ENCODE data around the gene SCYGR8. TPM values are rescaled to one million over a fixed set of nuclear protein-coding genes. Genes with fewer than 3 reads are reported as not detected.

Gene SCYGR8
- total RNA-seq, 1 experiment from 2014 or later: not detected

DNA sequence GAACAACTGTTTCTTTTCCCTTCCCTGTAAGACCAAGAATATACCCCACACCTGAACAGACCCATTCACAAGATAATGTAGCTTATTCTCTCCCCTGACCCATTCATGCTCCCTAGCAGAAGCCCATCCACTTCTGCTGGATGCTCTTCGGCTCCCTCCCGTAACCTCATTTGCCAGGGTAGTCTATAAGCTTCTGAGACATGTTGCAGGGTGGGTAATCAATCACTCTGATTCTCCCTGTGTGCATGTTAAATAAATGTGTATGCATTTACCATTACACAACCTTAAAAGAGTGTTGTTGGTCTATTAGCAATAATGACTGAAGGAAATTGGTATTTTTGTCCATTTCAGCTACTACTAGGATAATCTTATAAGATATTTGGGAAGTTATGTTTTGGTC lies 29.2 kb upstream of the SCYGR8 start:
- H3K36me3 ChIP-seq (ENCODE audit: control insufficient read depth in 1 of 2, insufficient read depth in 2 of 2, low read length in 2 of 2): no peaks in the 10 kb centered on the region
- H3K9ac ChIP-seq (ENCODE audit: low read length): no peak overlapping the region
- no peaks in the 10 kb centered on the region for H3K27me3 ChIP-seq (ENCODE audit: insufficient read depth, low read length)
- H3K4me2 ChIP-seq (ENCODE audit: low read length): no peak overlapping the region
- no peaks in the 10 kb centered on the region for H4K20me1 ChIP-seq (ENCODE audit: insufficient read depth)
- ATAC-seq (no peak), DNase-seq (ENCODE audit: low read depth, low spot score) (no peak)
- ChIA-PET RAD21 (ENCODE audit: low non-redundant PET in 1 of 2, low total read pairs in 2 of 2, uncharacterized antibody in 2 of 2, unreplicated experiment in 2 of 2) (no interaction called here), POLR2A (no interaction called here), CTCF (interaction anchor here (0.7 to 1.9 kb wide), 3 partner anchors 58 to 240 kb away, joined by 3 to 4 read pairs (median 4); no protein-coding TSS in a partner anchor)
- no peak overlapping the region for H3K27ac ChIP-seq (ENCODE audit: low read depth, low read length)
- H3K4me1 ChIP-seq (ENCODE audit: control insufficient read depth in 1 of 2, insufficient read depth in 2 of 2, low read length in 2 of 2): no peaks in the 10 kb centered on the region
- TF ChIP-seq SRF (IDR thresholded peaks at IDR 0.05; ENCODE audit: low read depth) (no peak), ELF1 (IDR thresholded peaks at IDR 0.05; ENCODE audit: borderline replicate concordance, low read depth) (no peak), EZH2phosphoT487 (IDR thresholded peaks at IDR 0.05; ENCODE audit: borderline replicate concordance) (no peak), ZNF274 (IDR thresholded peaks at IDR 0.05; ENCODE audit: low read depth, low read length) (no peak), FOSL1 (IDR thresholded peaks at IDR 0.05; ENCODE audit: low read depth) (no peak), ATF3 (IDR thresholded peaks at IDR 0.05) (no peak), EZH2 (IDR thresholded peaks at IDR 0.05) (no peak), YY1 (IDR thresholded peaks at IDR 0.05; ENCODE audit: extremely low read depth, insufficient replicate concordance, low read depth, low read length) (no peak), ZFX (IDR thresholded peaks at IDR 0.05) (no peak), REST (IDR thresholded peaks at IDR 0.05; ENCODE audit: low read depth) (no peak), TCF7L2 (IDR thresholded peaks at IDR 0.05; ENCODE audit: borderline replicate concordance, extremely low read depth, insufficient read depth, insufficient read length) (no peak), CEBPB (IDR thresholded peaks at IDR 0.05; ENCODE audit: low read depth) (no peak), POLR2AphosphoS5 (IDR thresholded peaks at IDR 0.05; ENCODE audit: low read depth, low read length) (no peak), SIN3A (IDR thresholded peaks at IDR 0.05; ENCODE audit: low read depth) (no peak), EGR1 (IDR thresholded peaks at IDR 0.05; ENCODE audit: low read depth) (no peak)
- TF ChIP-seq, protein P1, sequence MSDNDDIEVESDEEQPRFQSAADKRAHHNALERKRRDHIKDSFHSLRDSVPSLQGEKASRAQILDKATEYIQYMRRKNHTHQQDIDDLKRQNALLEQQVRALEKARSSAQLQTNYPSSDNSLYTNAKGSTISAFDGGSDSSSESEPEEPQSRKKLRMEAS (IDR thresholded peaks at IDR 0.05): no peak
- no peak overlapping the region for H3K4me3 ChIP-seq (replicated peaks in 1 of 2; ENCODE audit: low read depth in 1 of 2, low read length in 2 of 2)
- H3K9me3 ChIP-seq (ENCODE audit: control insufficient read depth in 1 of 2, insufficient read depth in 1 of 2, low read depth in 1 of 2, low read length in 2 of 2): no peaks in the 10 kb centered on the region
- no peak overlapping the region for H2AFZ ChIP-seq (ENCODE audit: low read depth, low read length, poor library complexity, severe bottlenecking)
- H3K9me2 ChIP-seq (ENCODE audit: insufficient read depth): no peaks in the 10 kb centered on the region
- no TSS peak for BruUV-seq (replicated peaks)
- intact Hi-C loops (cut with micrococcal nuclease): no loop called here
- H3K79me2 ChIP-seq (ENCODE audit: insufficient read depth, low read length): no peaks in the 10 kb centered on the region

All from HCT116 (cell line).